Stimulated activated naive CD8-positive, alpha-beta T cell treated with anti-CD3 and anti-CD28 coated beads, Interleukin-15, amount 100 ng/mL, for 72 hours (primary cell): ENCODE results near the gene KRTAP4-12.
"Not testable (repeated sequence)": the region's sequence is repeated elsewhere in the genome, so short reads cannot be mapped to it uniquely, and the experiment has no call there.

Experiments
- ATAC-seq: fragments of 150-1000 bp; cut with Tn5 transposase; 2 replicates; pipeline ENCODE4 v1.10.0; 2021; ENCODE audit warnings: mild to moderate bottlenecking, moderate library complexity
- DNase-seq, 2 donors: peaks; one replicate each; pipeline ENCODE4 v3.0.0; 2021 to 2022
- H3K27ac Mint-ChIP-seq, 2 donors: one replicate each; pipeline ENCODE4 v1.8.0; 2022; ENCODE audit warnings: mild to moderate bottlenecking in 2 of 2, mixed read lengths in 2 of 2, moderate library complexity in 2 of 2
- H3K27me3 Mint-ChIP-seq: one replicate; pipeline ENCODE4 v1.8.0; 2022; ENCODE audit warnings: mixed read lengths
- H3K4me1 Mint-ChIP-seq: one replicate; pipeline ENCODE4 v1.8.0; 2022; ENCODE audit warnings: mild to moderate bottlenecking, mixed read lengths
- H3K4me3 Mint-ChIP-seq, 2 donors: one replicate each; pipeline ENCODE4 v1.8.0; 2022; ENCODE audit warnings: mild to moderate bottlenecking in 2 of 2, mixed read lengths in 2 of 2, moderate library complexity in 1 of 2
- H3K9me3 Mint-ChIP-seq, 2 donors: one replicate each; pipeline ENCODE4 v1.8.0; 2022; ENCODE audit warnings: mixed read lengths in 2 of 2

The KRTAP4-12 gene

GRCh38 chr17:41140360-41141131 is 16.6 kb upstream of the KRTAP4-12 start, which contains the start of gene KRTAP4-6:
KRTAP4-6 (minus strand) TSS chr17:41140544; CDS start chr17:41140487, 57 bp downstream.
- no peak for DNase-seq

GRCh38 chr17:41139865-41140264 is 15.9 kb upstream of the KRTAP4-12 start:
- not testable (repeated sequence) for H3K27ac Mint-ChIP-seq, ATAC-seq, H3K27me3 Mint-ChIP-seq, H3K4me1 Mint-ChIP-seq, H3K4me3 Mint-ChIP-seq, DNase-seq
- H3K9me3 Mint-ChIP-seq = peaks cover 28 to 43% of the 10 kb centered on the region in 2 donors

More at GRCh38 chr17:41140360-41141131, 16.6 kb upstream of the KRTAP4-12 start, which contains the start of gene KRTAP4-6:
- Mint-ChIP-seq H3K4me3 (no peak within 1 kb of the TSS), H3K9me3 (peaks cover 28 to 43% of the 10 kb centered on the region in 2 donors), H3K27me3 (no peaks in the 10 kb centered on the region), H3K4me1 (no peaks in the 10 kb centered on the region), H3K27ac (no peak within 1 kb of the TSS)
- ATAC-seq = no peak

- Mint-ChIP-seq H3K9me3 (peaks cover 0 to 7% of the 10 kb centered on the region in 2 donors), H3K27ac (peak overlapping the region in 1 of 2 donors; percentile 75), H3K4me3 (peak overlapping the region in 1 of 2 donors; percentile 70), H3K4me1 (peaks cover 41% of the 10 kb centered on the region), H3K27me3 (no peaks in the 10 kb centered on the region)
- no peak for DNase-seq
- ATAC-seq = no peak
These were observed 10.1 kb upstream of the KRTAP4-12 start for GRCh38 chr17:41133880-41134735.

- DNase-seq (no peak), ATAC-seq (peak; percentile 61)
- Mint-ChIP-seq H3K9me3 (no peaks in the 10 kb centered on the region), H3K27me3 (no peaks in the 10 kb centered on the region), H3K4me1 (peaks cover 52% of the 10 kb centered on the region), H3K27ac (no peak overlapping the region), H3K4me3 (no peak overlapping the region)
These were observed 8.0 kb upstream of the KRTAP4-12 start for GRCh38 chr17:41131979-41132378.

GRCh38 chr17:41127371-41127770 is 3.4 kb upstream of the KRTAP4-12 start:
- H3K27me3 Mint-ChIP-seq = no peaks in the 10 kb centered on the region
- H3K4me1 Mint-ChIP-seq = peaks cover 77% of the 10 kb centered on the region
- DNase-seq (no peak), ATAC-seq (no peak)
- peaks cover 0 to 1% of the 10 kb centered on the region in 2 donors for H3K9me3 Mint-ChIP-seq
- H3K27ac Mint-ChIP-seq = no peak overlapping the region
- H3K4me3 Mint-ChIP-seq = no peak overlapping the region

- no peak overlapping the region for H3K27ac Mint-ChIP-seq
- peaks cover 68% of the 10 kb centered on the region for H3K4me1 Mint-ChIP-seq
- DNase-seq (no peak), ATAC-seq (no peak)
- peaks cover 0 to 3% of the 10 kb centered on the region in 2 donors for H3K9me3 Mint-ChIP-seq
- H3K4me3 Mint-ChIP-seq = no peak overlapping the region
- no peaks in the 10 kb centered on the region for H3K27me3 Mint-ChIP-seq
These were observed 2.4 kb upstream of the KRTAP4-12 start for GRCh38 chr17:41126412-41126811.

- no peaks in the 10 kb centered on the region for H3K27me3 Mint-ChIP-seq
- peaks cover 65% of the 10 kb centered on the region for H3K4me1 Mint-ChIP-seq
- no peak for ATAC-seq
- no peak overlapping the region for H3K27ac Mint-ChIP-seq
- H3K4me3 Mint-ChIP-seq = no peak overlapping the region
- peaks cover 0 to 7% of the 10 kb centered on the region in 2 donors for H3K9me3 Mint-ChIP-seq
- DNase-seq = no peak
These were observed 1.1 kb upstream of the KRTAP4-12 start for GRCh38 chr17:41125064-41125463.

- H3K27me3 Mint-ChIP-seq, DNase-seq, H3K9me3 Mint-ChIP-seq, ATAC-seq: not testable (repeated sequence)
- Mint-ChIP-seq H3K4me1 (peaks cover 61% of the 10 kb centered on the region), H3K27ac (peak overlapping the region in 1 of 2 donors; percentile 76), H3K4me3 (peak overlapping the region; percentile 72)
These were observed 541 bp downstream of the KRTAP4-12 start for GRCh38 chr17:41123292-41123990.

- Mint-ChIP-seq H3K4me1 (peaks cover 59% of the 10 kb centered on the region), H3K9me3 (peaks cover 0 to 7% of the 10 kb centered on the region in 2 donors), H3K27ac (no peak overlapping the region)
These were observed 2.2 kb downstream of the KRTAP4-12 start for GRCh38 chr17:41121742-41122141.

GRCh38 chr17:41119696-41120690 is 4.0 kb downstream of the KRTAP4-12 start:
- H3K9me3 Mint-ChIP-seq, H3K27me3 Mint-ChIP-seq, DNase-seq: not testable (repeated sequence)
- Mint-ChIP-seq H3K4me3 (peak overlapping the region; percentile 29 to 60), H3K27ac (peak overlapping the region; percentile 89 to 91), H3K4me1 (peaks cover 48% of the 10 kb centered on the region)
- peak; percentile 45 for ATAC-seq

More at GRCh38 chr17:41121742-41122141, 2.2 kb downstream of the KRTAP4-12 start:
- Mint-ChIP-seq H3K27me3 (no peaks in the 10 kb centered on the region), H3K4me3 (no peak overlapping the region)
- DNase-seq (no peak), ATAC-seq (no peak)

GRCh38 chr17:41118721-41119120 is 5.3 kb downstream of the KRTAP4-12 start:
- ATAC-seq (no peak), DNase-seq (no peak)
- Mint-ChIP-seq H3K27ac (no peak overlapping the region), H3K4me3 (no peak overlapping the region), H3K27me3 (no peaks in the 10 kb centered on the region), H3K9me3 (peaks cover 0 to 7% of the 10 kb centered on the region in 2 donors), H3K4me1 (peaks cover 35% of the 10 kb centered on the region)

GRCh38 chr17:41117846-41118386 is 6.1 kb downstream of the KRTAP4-12 start, which contains the start of gene KRTAP4-11:
KRTAP4-11 (minus strand) TSS chr17:41118373; CDS start chr17:41118315, 58 bp downstream.
- not testable (repeated sequence) for H3K4me3 Mint-ChIP-seq, H3K27me3 Mint-ChIP-seq, H3K9me3 Mint-ChIP-seq, ATAC-seq, DNase-seq, H3K27ac Mint-ChIP-seq
- H3K4me1 Mint-ChIP-seq = peaks cover 27% of the 10 kb centered on the region

GRCh38 chr17:41116297-41116696 is 7.7 kb downstream of the KRTAP4-12 start:
- Mint-ChIP-seq H3K4me1 (peaks cover 25% of the 10 kb centered on the region), H3K9me3 (peaks cover 0 to 6% of the 10 kb centered on the region in 2 donors), H3K27me3 (no peaks in the 10 kb centered on the region), H3K27ac (no peak overlapping the region), H3K4me3 (no peak overlapping the region)
- no peak for DNase-seq
- ATAC-seq = no peak
